Measurements from ENCODE around the gene CYP3A4.
"Not testable (repeated sequence)": the region's sequence is repeated elsewhere in the genome, so short reads cannot be mapped to it uniquely, and the experiment has no call there.

Gene CYP3A4

DNA sequence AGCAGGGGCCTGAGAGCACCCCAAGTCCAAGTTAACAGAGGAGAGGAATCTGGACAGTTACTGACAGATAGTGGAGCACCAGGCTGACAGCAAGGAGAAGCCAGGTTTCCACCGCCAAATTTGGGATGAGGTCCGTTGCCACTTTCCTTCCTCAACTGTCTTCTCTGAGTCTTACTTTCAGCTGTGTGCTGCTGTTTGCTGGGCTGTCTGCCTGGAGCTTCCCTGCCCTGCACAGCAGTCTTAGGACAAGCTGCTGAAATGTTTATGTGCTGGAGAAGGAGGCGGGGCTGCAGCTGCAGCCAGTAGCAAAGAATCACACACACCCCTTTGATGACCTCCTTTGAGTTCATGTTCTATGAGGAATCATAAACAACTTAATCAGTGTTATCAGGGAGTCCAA is 31.6 kb downstream of the CYP3A4 start:
- no peak for DNase-seq (ENCODE audit: low read depth)

DNA sequence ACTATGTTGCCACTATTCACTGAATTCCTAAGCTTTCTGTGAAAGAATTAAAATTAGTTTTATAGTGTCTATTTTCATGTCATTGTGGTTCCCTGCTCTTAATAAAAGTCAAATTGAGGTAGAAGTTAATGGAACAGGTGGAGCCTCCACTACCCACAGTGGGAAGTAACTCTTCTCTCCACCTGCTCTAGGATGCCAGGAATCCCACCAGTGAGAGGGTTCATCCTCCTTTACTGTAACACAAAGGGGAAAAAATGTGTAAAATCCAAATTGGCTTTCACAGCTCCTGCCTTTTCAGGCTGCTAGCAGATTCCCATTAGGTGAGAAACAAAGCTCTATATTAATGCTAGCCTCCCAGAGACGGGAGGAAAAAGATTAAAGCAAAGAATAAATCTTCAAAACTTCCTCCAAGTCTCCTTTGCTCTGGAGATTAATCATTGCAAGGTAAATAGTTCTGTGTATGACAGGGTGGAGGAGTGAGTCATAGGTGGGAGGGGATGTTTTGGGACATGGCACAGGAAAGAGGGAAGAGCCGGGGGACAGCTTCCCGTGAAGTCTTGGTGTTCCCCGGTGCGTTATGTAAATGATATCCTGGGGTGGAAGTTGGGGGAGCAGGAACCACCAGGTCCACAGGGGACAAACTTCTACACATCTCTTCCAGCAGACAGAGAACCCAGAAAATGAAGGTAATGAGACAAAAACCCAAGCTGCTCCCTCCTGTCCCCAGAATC is 32.5 kb downstream of the CYP3A4 start:
- DNase-seq (ENCODE audit: low read depth) = not testable (repeated sequence)

DNA sequence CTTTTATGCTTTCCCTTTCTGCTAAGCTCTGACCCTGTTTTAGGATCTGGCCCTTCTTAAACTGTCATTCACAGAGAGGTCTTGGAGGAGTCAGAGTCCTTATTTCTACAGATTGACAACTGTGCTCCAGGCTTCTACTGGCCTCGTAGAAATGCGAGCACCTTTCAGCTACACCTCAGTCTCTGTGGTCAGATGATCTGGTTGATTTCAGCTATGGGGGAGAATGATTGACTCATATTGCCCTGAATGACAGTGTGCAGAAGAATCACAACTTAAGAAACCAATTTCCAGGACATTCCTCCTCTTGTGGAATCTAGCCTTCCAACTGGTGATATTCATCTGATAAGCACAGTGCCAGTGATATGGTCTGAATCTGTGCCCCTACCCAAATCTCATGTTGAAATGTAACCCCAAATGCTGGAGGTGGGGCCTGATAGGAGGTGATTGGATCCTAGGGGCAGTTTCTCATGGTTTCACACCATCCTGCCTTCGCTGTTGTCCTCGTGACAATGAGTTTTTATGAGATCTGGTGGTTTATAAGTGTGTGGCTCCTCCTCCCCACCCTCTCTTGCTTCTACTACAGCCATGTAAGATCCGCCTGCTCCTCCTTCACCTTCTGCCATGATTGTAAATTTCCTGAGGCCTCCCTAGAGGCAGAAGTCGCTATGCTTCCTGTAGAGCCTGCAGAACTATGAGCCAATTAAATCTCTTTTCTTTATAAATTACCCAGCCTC is 35.0 kb downstream of the CYP3A4 start:
- DNase-seq (ENCODE audit: low read depth) = no peak

DNA sequence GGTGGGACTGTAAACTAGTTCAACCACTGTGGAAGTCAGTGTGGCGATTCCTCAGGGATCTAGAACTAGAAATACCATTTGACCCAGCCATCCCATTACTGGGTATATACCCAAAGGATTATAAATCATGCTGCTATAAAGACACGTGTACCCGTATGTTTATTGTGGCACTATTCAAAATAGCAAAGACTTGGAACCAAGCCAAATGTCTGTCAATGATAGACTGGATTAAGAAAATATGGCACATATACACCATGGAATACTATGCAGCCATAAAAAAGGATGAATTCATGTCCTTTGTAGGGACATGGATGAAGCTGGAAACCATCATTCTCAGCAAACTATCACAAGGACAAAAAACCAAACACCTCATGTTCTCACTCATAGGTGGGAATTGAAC is 37.1 kb downstream of the CYP3A4 start:
- DNase-seq (ENCODE audit: low read depth) = not testable (repeated sequence)

DNA sequence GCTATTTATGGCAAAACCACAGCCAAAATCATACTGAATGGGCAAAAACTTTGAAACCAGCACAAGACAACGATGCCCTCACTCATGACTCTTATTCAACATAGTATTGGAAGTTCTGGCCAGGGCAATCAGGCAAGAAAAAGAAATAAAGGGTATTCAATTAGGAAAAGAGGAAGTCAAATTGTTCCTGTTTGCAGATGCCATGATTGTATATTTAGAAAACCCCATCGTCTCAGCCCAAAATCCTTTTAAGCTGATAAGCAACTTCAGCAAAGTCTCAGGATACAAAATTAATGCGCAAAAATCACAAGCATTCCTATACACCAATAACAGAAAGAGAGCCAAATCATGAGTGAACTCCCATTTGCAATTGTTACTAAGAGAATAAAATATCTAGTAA is 38.6 kb downstream of the CYP3A4 start:
- DNase-seq (ENCODE audit: low read depth) = not testable (repeated sequence)

DNA sequence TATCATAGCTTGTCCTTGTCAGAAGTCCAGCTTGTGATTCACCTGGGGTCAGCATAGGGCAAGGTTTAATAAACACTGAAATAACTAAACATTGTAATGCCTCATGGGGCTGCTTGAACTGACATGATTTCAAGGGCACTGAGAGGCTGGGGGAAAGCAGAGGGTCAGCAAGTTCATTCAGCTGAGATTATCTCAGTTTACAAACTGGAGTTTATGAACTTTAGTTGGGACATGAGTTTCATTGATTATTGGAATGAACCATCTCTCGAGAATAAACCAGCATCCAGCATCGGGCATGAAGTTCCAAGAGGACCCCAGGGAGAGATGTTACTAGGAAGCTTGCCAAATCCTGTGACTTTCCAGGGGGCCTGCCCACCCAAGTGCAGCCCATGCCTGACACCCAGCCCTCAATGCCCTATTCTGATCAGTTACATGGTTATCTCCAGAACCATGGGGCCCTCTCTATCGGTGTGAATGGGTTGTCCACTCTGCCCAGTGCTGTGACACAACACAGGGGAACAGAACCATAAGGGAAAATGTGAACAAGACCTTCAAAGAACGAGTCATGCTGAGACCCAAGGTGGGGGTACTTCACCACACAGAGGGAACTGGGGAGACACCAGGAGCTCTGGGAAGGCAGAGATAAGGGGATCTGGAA is 41.1 kb downstream of the CYP3A4 start:
- no peak for DNase-seq (ENCODE audit: low read depth)

DNA sequence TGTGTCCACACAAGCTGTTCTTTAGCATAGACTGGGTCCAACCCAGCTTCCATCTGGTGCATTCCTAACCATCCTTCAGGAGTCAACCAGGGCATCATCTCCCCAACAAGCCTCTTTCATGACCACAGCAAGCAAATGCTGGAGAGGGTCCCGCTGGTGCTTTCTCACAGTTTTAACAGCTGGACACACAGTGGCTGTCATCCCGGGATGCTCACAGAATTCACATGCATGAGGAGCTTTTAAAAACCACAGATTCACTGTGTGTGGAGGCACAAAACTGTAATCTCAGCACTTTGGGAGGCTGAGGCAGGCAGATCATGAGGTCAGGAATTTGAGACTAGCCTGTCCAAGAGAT is 42.6 kb downstream of the CYP3A4 start:
- no peak for DNase-seq (ENCODE audit: low read depth)

DNA sequence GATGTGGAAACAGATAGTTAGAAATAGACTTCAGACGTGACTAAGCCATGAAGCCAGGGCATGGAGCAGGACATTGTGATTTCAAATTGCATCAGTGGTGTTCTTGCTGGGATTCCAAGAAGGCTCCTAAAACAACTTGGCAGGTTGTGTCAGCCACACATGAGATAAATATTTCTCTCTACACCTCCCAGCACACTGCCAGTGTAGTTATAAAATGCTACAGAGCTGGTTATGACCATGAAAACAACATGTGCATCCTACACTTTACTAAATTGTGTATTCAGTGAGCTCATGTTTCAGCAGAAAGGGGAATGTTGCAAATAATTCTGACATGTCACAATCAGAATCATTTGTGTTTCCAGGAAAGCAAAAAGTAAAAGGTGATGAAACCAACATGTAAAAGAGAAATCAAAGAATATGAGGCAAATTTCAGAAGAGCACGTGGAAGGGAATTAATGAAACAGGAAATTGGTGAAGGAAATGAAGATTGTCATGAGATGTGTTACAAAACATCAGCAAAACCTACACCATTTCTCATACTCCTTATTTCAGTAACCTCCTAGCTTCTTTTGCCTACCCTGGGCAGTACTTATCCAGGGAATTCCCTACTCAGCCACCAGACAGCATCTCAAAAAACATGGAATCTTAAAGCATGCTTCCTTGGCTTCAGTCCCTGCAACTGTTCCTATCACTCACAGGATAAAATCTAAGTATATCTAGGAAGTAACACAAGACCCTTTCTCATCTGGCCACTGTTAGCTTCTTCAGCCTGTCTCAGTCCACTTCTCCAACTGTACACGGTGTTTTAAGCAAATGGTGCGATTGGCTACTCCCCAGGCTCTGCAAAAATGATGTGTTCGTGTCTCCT is 43.2 kb downstream of the CYP3A4 start:
- DNase-seq (ENCODE audit: low read depth) = no peak

DNA sequence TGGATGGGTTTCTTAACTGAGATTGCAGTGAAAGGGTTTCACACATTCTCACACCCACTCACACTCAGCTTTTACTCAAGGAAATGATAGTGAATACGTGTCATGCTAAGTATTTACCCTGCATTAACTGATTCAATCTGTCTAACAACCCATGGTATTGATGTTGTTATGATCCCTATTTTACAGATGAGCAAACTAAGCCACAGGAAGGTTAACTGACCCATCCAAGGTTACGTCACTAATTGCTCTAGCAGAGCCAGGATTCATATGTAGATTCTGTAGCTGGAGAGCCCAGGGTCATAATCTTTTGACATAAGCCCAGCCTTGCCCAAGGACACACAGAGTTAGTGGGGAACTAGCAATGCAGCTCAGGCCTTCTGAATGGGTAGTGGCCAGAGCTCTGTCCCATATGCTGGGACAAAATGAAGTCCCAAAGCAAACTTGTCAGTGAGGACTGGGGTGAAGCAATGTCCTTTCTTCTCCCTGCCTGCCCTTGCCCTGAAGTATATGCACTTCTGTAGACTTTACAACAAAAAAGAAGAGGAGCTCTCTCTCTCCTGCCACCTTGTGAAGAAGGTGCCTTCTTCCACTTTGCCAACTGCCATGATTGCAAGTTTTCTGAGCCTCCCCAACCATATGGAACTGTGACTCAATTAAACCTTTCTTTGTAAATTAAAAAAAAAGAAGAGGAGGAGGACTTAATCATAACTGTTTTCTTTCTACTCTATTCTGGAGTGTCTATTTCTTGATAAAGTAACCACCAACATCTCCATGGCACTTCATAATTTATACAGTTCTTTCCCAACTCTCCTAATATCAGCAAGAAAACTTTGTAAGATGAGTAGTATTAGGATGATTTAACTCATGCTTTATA is 44.0 kb downstream of the CYP3A4 start:
- DNase-seq (ENCODE audit: low read depth) = no peak

DNA sequence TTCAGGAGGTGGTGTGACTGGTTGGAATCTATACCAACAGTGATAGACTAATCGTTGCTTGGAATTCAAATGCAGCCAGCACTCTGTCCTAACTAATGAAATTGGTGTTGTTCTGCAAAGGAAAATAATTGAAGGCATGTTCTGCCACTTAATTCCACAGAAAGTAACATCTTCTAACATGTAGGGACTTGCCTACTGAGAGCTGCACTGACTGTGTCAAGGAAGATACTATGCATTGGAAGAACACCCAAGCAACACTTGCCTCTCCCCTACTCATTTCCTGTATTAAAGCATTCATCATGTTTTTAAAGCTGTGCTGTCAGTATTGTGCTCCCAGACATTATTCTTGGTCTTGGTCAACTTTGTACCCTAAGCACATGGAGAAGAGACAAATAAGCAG is 46.3 kb downstream of the CYP3A4 start:
- no peak for DNase-seq (ENCODE audit: low read depth)

DNA sequence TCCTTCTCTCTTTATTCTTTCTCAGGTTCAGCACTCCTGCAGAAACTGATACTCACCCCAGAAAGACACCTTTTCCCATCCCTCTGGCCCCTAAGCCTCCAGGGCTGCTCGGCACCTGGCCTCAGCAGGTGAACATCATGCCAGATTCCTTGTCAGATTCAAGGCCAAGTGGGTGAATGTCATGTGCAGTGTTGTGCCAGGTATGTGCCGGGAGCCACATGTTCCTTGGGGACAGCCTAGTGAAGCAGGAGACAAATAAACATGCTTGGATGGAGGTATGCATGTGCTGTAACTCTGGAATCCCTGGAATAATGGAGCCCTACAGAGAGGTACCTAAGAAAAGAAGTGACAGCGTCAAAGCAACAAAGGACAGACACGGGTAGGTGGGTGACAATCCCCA is 47.3 kb downstream of the CYP3A4 start:
- DNase-seq (ENCODE audit: low read depth) = not testable (repeated sequence)

DNA sequence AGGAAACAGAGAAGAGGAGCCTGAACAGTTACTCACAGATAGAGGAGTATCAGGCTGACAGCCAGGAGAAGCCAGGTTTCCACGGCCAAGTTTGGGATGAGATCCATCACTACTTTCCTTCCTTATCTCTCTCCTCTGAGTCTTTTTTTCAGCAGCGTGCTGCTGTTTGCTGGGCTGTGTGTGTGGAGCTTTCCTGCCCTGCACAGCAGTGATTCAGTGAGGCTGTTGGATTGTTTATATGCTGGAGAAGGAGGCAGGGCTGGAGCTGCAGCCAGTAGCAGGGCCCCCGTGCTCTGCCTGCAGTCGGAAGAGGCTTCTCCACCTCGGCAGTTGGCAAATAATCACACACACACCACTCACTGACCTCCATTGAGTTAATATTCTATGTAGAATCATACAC is 49.0 kb downstream of the CYP3A4 start, which contains the start of gene CYP3A7:
TSS of gene CYP3A7 (minus strand) at position 210 of the 400 bp plus-strand sequence. CDS start at position 107, 103 bp downstream.
- no peak for DNase-seq (ENCODE audit: low read depth)

DNA sequence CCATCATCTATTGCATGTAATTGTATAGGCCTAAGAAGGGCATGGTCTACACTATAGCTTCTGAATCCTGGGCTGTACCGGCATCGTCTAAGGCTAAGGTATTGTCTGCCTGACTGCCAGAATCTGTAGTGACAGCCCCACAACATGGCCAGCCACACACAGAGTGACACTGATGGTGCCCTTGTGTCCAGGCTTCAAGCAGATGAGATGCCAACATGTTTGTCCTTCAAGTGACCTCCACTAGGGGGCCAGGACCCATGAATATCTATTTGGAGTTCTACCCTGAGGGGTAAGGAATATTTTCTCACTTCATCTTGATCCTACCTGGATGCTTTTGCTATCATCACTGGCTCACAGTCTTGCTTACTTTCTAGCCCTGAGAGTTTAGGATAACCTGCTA is 50.5 kb downstream of the CYP3A4 start:
- no peak for DNase-seq (ENCODE audit: low read depth)

DNA sequence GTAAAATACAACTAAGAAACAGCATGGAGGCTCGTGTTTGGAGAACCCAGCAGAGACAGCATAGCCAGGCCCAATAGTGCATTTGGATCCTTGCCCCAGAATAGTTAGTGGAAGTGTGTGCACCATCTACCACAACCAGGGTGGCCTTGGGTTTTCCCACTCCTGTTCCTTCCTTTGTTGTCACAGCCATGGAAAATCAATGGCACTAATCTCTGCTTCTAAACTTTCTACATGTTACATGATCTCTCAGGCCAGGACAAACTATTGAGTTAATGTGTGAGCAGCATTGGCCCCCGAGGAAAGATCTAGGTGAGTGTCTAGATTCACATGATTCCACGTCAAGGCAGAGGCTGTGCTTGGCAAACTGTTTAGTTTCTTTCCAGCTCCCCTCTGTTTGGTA is 51.0 kb downstream of the CYP3A4 start:
- no peak for DNase-seq (ENCODE audit: low read depth)

DNA sequence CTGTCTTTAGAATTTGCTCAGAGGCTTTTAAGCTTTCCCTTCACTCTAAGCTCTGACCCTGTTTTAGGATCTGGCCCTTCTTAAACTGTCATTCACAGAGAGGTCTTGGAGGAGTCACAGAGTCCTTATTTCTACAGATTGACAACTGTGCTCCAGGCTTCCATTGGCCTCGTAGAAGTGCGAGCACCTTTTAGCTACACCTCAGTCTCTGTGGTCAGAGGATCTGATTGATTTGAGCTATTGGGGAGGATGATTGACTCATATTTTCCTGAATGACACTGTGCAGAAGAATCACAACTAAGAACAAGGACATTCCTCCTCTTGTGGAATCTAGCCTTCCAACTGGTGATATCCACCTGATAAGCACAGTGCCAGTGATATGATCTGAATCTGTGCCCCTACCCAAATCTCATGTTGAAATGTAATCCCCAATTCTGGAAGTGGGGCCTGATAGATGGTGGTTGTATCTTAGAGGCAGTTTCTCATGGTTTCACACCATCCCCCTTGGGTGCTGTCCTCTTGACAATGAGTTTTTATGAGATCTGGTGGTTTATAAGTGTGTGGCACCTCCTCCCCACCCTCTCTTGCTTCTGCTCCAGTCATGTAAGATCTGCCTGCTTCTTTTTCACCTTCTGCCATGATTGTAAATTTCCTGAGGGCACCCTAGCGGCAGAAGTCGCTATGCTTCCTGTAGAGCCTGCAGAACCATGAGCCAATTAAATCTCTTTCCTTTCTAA is 52.2 kb downstream of the CYP3A4 start:
- no peak for DNase-seq (ENCODE audit: low read depth)

DNA sequence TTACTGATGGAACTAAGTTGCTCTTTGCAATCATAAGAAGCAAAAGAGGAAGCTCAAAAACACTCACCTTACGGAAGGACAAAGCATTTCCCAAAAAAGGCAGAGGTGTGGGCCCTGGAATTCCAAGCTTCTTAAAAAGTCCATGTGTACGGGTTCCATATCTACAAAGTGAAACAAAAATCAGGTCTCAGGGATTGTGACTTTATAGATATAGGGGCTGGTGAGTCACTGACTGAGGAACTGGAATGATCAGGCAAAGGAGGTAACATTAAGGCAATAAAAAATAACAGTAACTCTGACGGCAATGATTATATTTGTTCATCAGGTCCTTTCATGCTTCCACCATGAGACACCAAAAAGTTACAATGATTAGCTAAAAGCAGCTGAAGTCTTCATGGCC is 53.0 kb downstream of the CYP3A4 start:
- DNase-seq (ENCODE audit: low read depth) = no peak

DNA sequence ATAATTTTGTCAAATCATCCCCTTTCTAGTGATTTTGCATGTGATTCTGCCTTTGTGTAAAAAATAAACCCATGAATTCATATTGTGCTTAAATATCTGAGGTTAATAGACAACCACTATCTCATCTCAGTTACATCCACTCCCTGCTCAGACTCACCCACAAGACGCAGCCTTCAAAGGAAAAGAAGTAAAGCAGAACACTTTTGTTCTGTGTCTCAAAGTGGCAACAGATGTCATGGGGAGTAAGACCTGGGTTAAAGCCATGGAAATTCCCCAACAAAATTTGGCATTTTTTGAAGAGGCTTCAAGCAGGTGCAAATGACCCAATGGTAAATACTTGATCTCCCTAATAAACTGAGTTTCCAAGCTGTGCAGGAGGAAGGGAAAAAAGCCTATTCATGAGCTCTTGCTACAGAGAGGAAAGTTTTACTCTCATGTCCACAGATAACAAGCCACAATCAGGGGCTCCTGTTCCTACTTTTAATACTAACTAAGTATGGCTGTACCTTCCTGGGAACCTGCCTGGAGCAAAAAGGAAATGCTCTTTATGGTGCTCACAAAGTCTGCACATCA is 53.7 kb downstream of the CYP3A4 start:
- no peak for DNase-seq (ENCODE audit: low read depth)

DNA sequence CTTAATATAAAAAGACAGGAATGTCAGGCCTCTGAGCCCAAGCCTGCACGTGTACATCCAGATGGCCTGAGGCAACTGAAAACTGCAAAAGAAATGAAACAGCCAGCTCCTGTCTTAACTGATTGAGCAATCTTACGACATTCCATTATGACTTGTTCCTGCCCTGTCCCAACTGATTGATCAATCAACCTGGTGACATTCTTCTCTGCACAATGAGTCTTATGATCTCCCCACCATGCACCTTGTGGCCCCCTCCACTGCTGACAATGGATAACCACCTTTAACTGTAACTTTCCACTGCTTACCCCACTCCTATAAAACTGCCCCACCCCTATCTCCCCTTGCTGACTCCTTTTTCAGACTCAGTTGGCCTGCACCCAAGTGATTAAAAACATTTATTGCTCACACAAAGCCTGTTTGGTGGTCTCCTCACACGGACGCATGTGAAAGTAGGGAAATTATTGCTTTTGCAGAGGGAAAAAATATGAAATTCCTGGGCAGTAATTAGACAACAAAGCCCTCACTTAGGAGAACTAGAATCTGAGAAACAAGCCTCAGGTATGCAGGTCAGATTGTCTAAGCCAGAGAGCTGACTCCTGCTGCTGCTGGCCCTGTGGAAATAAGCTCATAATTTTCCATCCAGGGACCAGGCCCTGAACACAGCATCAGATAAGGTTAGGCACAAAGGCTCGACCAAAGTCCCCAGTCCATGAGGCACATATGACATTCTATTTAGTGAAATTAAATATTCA is 54.3 kb downstream of the CYP3A4 start:
- no peak for DNase-seq (ENCODE audit: low read depth)

DNA sequence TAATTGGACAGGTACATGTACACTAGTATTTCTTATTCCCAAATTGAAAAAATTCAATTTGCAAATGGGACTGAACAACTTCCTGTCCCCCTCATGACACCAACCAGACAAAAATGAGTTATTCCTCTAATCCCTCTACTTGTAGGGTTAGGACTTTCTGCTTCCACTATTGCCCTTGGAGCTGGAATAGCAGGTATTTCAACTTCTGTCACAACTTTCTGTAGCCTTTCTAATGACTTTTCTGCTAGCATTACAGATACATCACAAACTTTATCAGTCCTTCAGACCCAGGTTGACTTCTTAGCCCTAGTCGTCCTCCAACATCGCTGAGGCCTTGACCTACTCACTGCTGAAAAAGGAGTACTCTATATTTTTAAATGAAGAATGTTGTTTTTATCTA is 55.4 kb downstream of the CYP3A4 start:
- no peak for DNase-seq (ENCODE audit: low read depth)

All from activated T-cell treated with anti-CD3 and anti-CD28 coated beads for 48 hours (primary cell).